AG08396 (cell line): ENCODE results near the gene ZSWIM1.
"Not testable (repeated sequence)": the region's sequence is repeated elsewhere in the genome, so short reads cannot be mapped to it uniquely, and the experiment has no call there.

Source experiments
- DNase-seq: peaks from one replicate; pipeline ENCODE4 v3.0.0; 2012; ENCODE audit warnings: low spot score, mixed read lengths

The ZSWIM1 gene

DNA sequence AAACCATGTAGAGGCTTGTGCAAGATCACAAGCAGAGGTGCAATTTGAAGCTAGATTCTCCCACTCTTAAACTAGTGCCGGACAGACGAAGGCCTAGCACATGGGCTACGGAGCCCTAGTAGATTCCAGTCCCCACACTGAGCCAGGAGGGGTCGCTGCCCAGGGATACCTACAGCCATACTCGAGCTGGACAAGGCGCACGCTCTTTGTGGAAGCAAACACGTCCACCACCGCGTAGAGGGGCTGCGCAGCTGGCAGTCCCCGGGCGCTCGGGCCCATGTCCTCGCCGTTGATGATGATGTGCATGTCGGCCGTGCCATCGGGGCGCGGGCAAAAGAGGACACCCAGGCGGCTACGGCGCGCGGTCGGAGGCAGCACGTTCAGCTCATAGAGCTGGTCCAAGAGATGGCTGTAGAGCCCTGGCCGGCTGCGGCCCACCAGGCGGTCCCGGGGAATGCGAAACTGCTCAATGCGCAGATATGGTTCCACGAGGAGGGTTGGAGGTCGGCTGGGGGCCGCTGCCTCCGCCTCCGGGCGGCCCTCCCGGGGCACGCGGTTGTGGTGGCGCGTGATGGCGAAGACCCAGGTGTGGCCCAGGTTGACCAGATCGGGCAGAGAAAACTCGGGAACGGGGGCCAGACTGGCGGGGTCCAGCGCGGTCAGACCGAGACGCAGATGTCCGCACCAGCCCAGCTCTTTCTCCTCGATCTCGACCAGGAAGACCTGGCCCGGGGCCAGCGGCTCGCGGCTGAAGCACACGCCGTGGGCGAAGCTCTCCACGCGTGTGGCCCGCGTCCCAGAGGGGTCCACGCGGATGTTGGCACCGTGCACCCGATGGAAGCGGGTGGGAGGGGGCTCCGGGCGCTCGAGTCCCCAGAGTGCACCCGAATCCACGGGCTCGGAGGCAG is 9.3 kb downstream of the ZSWIM1 start:
- peak; percentile 83 for DNase-seq

DNA sequence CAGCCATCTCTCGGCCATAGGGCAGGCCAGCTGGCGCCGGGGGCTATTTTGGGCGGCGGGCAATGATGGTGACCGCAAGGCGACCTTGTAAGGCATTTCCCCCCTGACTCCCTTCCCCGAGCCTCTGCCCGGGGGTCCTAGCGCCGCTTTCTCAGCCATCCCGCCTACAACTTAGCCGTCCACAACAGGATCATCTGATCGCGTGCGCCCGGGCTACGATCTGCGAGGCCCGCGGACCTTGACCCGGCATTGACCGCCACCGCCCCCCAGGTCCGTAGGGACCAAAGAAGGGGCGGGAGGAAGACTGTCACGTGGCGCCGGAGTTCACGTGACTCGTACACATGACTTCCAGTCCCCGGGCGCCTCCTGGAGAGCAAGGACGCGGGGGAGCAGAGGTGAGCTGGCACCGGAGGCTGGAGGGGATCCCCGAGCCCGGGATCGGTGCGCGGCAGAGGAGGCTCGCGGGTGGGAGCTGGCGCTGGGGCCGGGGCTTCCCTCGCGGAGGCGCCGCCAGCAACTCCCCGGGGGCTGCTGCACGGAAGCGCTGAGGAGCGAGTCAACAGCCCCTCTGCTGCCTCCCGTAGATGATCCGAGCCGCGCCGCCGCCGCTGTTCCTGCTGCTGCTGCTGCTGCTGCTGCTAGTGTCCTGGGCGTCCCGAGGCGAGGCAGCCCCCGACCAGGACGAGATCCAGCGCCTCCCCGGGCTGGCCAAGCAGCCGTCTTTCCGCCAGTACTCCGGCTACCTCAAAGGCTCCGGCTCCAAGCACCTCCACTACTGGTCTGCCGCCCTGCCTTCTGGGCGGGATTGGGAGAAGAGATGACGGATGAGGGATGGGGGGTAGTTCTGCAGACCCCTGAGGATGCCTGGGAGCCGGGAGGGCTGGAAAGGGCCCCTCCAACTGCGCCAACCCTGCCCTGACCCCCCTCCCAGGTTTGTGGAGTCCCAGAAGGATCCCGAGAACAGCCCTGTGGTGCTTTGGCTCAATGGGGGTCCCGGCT is 10.3 kb downstream of the ZSWIM1 start, which contains the start of the genes CTSA and NEURL2:
Gene CTSA, plus strand, starts transcription at position 351 of the 999 bp plus-strand sequence. Its CDS starts 234 bp downstream, at position 585.
Gene NEURL2, minus strand, starts transcription at position 224 of the 999 bp plus-strand sequence. Its CDS starts 217 bp downstream, at position 7.
- DNase-seq, result peak; percentile 98

DNA sequence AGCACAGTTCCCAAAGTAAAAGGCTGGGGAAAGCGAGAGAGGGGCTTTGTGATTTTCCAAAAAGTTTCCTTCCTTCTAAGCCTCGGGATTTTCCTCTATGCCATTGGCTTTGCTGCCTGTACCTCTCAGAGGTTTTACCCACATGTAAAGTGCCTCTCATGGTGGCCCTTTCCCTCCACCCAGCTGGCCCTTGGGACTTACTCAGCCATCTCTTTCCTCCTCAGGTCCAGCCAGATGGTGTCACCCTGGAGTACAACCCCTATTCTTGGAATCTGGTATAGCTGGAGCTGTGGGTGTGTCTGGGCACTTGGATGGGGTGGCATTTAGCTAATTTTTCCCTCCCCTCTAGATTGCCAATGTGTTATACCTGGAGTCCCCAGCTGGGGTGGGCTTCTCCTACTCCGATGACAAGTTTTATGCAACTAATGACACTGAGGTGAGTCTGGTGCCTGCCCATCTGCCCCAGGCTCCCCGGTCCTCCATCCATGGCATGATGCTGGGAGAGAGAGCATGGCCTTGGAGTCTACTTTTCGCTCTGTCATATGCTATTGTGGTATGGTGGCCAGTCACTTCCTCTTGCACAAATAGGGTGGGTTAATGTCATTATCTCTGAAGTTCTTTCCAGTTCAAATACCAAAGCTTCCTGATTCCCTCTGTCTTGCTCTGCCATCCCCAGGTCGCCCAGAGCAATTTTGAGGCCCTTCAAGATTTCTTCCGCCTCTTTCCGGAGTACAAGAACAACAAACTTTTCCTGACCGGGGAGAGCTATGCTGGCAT is 11.2 kb downstream of the ZSWIM1 start:
- peak; percentile 75 for DNase-seq

DNA sequence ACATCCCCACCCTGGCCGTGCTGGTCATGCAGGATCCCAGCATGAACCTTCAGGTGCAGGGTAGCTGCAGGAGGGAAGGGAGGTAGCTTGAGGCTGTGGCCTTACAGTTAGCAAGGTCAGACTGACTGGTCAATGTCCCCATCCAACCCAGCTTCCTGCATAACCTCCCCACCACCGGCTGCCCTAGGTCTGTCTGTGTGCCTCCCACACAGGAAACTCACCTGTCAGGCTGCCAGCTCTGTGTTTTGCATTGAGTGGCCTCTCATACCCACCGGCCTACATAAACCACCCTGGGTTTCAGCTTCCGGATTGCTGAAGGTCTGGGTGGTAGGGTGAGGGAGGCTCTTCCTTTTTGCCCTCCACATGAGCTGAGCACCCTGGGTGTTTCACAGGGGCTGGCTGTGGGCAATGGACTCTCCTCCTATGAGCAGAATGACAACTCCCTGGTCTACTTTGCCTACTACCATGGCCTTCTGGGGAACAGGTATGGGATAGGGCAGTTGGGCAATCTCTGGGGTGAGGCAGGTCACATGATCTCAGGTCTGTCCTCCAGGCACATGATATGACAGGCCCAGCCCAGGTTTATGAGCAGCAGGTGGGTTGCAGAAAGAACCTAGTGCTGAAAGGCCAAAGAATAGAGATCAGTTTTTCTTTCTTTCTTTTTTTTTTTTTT is 11.9 kb downstream of the ZSWIM1 start:
- DNase-seq, result no peak

DNA sequence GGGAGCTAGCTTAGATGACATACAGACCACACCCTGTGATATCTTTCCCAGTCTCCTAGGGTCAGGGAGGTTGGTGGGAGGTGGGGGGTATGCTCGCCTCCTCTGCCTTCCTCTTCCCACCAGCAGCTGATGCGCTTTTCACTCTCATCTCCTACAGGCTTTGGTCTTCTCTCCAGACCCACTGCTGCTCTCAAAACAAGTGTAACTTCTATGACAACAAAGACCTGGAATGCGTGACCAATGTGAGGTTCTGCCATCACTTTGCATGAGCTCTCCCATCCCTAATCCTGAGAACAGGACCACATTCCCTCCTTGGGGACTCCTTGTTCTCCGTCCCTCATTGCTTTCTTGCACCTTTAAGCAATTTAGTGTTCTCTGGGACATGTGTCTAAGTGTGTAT is 12.8 kb downstream of the ZSWIM1 start:
- DNase-seq, result no peak

DNA sequence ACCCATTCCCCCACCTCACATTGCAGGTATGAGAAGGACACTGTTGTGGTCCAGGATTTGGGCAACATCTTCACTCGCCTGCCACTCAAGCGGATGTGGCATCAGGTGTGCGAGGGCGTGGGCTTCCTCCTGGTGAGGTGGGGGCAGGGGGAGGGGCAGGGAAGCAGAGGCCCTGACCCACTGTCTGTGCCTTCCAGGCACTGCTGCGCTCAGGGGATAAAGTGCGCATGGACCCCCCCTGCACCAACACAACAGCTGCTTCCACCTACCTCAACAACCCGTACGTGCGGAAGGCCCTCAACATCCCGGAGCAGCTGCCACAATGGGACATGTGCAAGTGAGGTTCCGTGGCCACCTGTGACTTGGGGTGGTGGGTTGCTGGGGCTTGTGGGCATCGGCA is 13.8 kb downstream of the ZSWIM1 start:
- no peak for DNase-seq

DNA sequence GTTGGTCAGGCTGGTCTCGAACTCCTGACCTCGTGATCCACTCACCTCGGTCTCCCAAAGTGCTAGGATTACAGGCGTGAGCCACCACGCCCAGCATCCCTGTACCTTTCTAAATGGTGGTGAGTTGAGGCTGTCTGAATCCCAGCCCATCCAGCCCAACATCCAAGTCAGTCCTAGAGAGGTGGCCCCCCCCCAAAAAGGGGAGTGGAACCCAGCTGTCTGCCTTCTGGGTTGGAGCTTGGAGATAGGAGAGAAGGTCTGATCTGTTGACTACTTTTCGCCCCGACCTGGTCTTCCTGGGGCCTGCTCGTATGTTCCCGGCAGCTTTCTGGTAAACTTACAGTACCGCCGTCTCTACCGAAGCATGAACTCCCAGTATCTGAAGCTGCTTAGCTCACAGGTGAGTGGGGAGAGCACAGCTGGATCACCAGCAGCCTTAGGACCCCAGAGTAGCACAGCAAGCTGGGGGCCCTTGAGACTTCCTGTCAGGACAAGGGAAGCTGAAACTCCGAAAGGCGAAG is 15.7 kb downstream of the ZSWIM1 start:
- no peak for DNase-seq

DNA sequence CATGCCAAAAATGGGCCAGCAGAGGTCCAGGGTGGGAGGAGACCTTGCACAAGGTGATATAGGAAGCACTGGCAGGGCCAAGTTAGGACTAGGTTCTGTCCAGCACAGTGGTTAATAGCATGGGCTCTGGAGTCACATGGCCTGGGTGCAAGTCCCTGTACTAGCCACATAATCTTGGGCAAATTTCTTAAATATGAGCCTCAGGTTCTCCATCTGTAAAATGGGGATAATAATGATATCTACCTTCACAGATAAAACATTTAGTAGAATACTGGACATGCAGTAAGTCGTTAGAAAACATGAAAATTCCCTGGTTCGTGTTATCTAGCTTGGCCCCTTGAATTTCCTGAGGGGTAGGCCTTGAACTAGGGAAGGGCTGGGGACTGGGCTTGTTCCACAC is 16.3 kb downstream of the ZSWIM1 start:
- DNase-seq, result no peak

DNA sequence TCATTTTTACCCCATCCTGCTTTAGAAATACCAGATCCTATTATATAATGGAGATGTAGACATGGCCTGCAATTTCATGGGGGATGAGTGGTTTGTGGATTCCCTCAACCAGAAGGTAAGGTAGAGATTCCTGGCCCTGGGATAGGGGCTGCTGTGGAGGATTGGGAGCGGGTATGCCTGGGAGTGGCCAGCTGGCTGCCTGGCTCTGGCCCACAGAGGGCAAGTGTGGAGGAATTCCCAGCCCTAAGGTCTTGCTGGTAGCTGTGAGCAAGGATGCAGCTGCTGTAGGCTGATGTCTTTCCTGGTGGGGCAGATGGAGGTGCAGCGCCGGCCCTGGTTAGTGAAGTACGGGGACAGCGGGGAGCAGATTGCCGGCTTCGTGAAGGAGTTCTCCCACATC is 16.7 kb downstream of the ZSWIM1 start:
- DNase-seq, result no peak

DNA sequence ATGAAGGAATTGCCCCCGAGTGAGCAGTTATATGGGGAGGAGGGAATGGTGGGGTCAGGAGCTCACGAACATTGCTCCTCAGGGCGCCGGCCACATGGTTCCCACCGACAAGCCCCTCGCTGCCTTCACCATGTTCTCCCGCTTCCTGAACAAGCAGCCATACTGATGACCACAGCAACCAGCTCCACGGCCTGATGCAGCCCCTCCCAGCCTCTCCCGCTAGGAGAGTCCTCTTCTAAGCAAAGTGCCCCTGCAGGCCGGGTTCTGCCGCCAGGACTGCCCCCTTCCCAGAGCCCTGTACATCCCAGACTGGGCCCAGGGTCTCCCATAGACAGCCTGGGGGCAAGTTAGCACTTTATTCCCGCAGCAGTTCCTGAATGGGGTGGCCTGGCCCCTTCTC is 17.3 kb downstream of the ZSWIM1 start:
- no peak for DNase-seq

DNA sequence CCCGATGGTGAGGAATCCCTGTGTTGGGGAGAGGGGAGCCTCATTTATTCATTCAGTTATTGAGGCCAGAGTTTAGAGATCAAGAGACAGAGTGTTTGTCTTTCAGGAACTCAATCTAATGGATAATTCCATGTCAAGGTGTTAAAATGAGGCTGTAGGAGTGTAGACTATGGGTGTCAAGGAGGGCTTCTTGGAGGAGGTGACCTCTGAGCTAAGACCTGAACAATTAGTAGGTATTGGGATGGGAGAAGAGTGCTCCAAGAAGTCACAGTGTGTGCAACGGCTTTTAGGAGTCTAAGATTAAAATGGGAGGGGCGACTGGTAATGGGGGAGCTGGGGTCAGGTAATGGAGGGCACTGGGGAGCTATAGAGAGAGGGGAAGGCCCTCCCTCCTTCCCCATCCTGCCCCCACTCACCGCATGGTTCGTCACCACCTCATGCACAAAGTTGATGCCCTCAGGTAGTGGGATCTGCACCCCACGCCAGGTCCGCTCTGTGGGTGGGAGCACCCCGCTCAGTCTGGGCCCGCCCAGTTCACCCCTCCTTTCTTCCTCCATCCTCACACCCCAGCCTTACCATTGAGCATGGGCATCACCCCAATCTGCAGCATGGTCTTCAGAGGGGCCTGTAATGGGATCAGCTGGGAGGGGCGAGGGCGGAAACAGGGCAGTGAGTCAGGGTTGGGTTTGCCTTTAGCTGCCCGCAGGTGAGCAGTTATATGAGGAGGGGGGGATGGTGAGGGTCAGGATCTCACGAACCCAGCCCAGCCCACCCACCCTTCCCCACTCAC is 18.2 kb downstream of the ZSWIM1 start:
- no peak for DNase-seq

DNA sequence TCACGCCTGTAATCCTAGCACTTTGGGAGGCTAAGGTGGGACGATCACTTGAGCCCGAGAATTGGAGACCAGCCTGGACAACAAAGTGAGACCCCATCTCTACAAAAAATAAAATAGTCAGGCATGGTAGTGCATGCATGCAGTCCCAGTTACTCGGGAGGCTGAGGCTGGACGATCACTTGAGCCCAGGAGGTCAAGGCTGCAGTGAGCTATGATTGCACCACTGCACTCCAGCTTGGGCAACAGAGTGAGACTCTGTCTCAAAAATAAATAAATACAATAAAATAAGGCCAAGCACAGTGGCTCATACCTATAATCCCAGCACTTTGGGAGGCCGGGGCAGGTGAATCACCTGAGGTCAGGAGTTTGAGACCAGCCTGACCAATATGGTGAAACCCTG is 20.3 kb downstream of the ZSWIM1 start:
- not testable (repeated sequence) for DNase-seq

DNA sequence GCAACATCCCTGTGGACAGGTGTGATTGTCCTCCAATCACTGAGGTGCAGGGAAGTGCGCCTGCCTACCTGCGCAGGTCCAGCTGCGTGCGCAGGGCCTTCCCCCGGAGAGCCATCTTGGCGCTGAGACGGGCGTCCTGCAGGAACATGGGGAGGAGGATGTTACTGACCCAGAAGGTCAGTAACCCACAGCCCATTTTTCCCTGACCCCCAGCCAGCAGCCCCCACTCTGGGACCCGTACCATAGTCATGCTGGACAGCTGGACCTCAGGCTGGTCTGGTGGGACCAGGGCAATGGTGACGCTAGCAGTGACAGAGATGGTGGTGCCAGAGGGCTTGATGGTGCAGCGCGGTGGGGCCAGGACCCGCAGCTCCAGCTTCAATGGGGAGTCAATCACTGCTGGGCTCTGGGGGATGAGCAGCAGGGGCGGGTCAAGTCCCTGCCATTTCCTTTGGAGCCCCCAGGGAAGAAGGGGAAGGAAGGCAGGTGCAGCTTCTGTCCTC is 21.2 kb downstream of the ZSWIM1 start:
- no peak for DNase-seq

DNA sequence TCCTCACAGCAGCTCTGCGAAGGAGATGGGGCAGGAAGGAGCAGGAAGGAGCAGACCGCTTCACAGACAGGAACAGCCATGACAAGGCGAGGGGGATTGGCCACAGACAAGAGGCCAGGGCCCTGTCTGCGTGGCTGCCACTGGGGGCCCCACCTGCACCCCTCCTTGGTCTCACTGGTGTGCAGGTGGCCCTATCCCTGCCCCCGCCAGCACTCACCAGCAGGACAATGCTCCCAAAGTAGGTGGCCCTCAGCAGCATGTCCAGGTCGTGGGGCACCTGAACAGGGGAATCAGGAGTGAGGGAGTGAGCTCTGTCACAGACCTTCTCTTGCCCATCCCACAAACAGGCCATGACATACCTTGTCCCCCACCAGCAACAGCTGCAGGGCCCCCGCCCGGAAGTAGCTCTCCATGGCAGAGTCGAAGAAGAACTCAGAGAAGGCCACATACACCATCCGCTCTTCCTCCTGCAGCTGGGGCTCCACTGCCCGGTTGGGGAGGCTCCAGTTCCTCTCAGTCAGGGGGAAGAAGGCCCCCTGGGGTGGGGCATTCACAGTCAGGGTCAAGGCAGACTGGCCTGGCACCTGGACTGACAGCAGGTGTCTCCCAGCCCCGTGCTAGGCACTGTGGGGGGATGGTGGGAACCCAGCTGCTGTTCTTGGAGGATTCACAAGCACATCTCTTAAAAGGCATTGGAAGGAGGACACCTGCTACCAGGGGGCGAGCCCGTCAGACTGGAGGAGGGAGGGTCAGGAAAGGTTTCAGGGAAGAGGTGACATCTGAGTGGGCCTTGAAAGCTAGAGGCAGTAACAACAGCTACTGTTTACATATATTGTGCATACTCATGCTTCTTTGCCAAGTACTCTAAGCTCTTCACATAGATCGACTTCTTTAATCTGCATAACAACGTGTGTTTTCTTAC is 23.8 kb downstream of the ZSWIM1 start:
- no peak for DNase-seq

DNA sequence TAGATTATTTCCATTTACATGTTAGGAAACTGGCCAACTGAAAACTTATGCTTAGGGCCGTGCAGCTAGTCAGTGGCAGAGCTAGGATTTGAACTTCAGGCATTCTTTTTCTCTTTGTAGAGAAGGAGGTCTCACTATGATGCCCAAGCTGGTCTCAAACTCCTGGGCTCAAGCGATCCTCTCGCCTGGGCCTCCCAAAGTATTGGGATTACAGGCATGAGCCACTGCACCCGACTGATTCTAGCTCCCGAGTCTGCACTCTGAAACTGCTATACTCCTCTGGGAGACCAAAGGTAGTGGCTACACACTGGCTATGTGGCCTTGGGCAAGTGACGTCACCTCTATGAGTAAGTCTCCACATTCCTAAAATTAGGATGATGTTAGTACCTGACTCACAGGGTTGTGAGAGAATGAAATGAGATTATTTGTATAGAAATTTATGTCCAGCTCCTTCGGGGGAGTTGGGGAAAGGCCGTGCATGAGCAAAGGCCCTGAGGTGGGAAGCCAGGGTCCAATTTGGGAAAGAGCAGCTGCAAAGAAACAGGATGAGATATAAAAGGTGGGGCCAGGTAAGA is 24.6 kb downstream of the ZSWIM1 start:
- DNase-seq, result peak; percentile 65

DNA sequence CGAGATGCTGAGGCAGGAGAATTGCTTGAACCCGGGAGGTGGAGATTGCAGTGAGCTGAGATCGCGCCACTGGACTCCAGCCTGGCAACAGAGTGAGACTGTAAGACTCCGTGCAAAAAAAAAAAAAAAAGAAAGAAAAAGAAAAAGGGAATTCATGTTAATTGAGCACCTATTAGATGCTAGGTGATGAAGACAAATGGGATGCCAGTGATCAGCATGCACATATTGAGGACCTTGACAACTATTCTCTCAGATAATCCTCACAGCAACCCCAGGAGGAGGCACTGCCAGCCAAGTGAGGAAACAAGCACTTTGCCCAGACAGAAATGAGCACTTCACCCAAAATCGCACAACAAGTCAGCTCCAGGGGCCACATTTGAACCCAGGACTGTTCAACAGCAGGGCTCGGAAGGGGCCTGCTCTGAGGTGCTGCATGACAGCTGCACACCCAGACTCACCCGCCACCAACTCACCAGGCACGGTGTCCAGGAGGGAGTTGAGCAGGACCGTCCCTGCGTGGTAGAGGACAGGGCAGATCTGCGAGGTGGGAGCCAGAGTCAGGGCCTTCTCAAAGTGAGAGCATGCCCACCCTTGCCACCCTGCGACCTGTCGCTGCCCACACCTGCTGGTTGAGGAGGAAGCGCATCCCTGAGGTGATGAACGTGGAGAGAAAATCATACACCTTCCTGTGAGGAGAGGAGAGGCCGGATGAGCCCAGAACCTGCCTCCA is 26.4 kb downstream of the ZSWIM1 start:
- DNase-seq, result no peak

DNA sequence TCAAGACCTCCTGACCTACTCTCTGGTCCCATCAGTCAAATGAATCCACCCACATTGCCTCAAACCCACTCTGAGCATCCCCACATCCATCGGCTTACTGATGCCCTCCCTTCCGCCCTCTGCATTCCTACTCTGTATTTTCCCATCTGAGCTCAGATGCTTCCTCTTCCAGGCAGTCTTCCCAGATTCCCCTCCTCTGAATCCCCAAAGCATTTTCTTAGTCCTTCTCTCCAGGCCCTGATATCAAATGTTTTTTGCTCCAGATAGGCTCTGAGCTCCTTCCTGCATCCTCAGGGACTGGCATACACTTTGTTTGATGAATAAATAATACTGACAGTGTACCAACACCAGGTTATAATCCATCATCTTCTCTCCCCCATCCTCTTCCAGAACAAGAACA is 27.1 kb downstream of the ZSWIM1 start:
- DNase-seq, result no peak

DNA sequence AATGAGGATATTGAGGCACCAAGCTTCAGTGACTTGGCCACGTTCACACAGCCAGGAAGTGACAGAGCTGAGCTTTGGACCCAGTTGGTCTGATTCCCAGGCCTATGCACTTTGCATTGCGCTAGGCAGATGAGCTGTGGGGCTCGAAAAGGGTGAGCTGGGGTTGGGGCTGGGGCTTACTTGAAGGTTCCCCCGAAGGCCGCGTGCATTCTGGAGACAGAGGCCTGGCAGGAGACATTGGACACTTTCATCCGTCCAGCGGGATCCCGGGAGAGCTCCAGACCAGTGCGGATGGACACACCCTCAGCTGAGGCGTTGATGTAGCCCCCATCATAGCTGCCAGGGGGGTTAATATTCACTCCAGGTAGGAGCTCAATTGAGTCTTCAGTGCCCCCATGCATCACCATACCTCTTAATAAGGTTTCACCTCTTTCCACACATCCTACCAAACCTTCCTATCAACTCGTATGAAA is 28.3 kb downstream of the ZSWIM1 start:
- no peak for DNase-seq
